GM18502 (cell line): ENCODE measurements around the gene SLC35E2B.
"Not testable (repeated sequence)": the region's sequence is repeated elsewhere in the genome, so short reads cannot be mapped to it uniquely, and the experiment has no call there.

Experiments
- ATAC-seq: cut with Tn5 transposase; IDR thresholded peaks from one replicate; pipeline ENCODE4 v1.9.1; 2021; ENCODE audit warnings: mild to moderate bottlenecking; ENCODE audit not compliant: unreplicated experiment, poor library complexity

The SLC35E2B gene

GRCh38 chr1:1647567-1648241 is 44.9 kb downstream of the SLC35E2B start:
- ATAC-seq, result not testable (repeated sequence)

GRCh38 chr1:1646326-1646725 is 46.3 kb downstream of the SLC35E2B start:
- ATAC-seq, result not testable (repeated sequence)

- ATAC-seq, result not testable (repeated sequence)
Measured at GRCh38 chr1:1640711-1641461, 51.7 kb downstream of the SLC35E2B start.

- not testable (repeated sequence) for ATAC-seq
Measured at GRCh38 chr1:1640081-1640480, 52.5 kb downstream of the SLC35E2B start.

GRCh38 chr1:1639368-1639767 is 53.2 kb downstream of the SLC35E2B start:
- not testable (repeated sequence) for ATAC-seq

GRCh38 chr1:1638528-1638927 is 54.1 kb downstream of the SLC35E2B start:
- ATAC-seq, result not testable (repeated sequence)

- ATAC-seq, result not testable (repeated sequence)
Measured at GRCh38 chr1:1637479-1637875, 55.1 kb downstream of the SLC35E2B start.

- ATAC-seq, result not testable (repeated sequence)
Measured at GRCh38 chr1:1636621-1637478, 55.7 kb downstream of the SLC35E2B start.

GRCh38 chr1:1634613-1635012 is 58.0 kb downstream of the SLC35E2B start:
- ATAC-seq, result not testable (repeated sequence)

- ATAC-seq, result not testable (repeated sequence)
Measured at GRCh38 chr1:1633409-1633808, 59.2 kb downstream of the SLC35E2B start.

- no peak for ATAC-seq
Measured at GRCh38 chr1:1631782-1632420, 60.7 kb downstream of the SLC35E2B start, which contains the start of gene MMP23B. MMP23B (plus strand) TSS chr1:1632173; CDS start chr1:1632219, 46 bp downstream.

GRCh38 chr1:1630965-1631781 is 61.4 kb downstream of the SLC35E2B start:
- ATAC-seq, result no peak

GRCh38 chr1:1630191-1630964 is 62.2 kb downstream of the SLC35E2B start:
- no peak for ATAC-seq

- no peak for ATAC-seq
Measured at GRCh38 chr1:1629430-1630190, 63.0 kb downstream of the SLC35E2B start.

- ATAC-seq, result no peak
Measured at GRCh38 chr1:1628754-1629429, 63.7 kb downstream of the SLC35E2B start.

GRCh38 chr1:1627829-1628753 is 64.5 kb downstream of the SLC35E2B start:
- ATAC-seq, result no peak
